GM06990 (cell line): ENCODE measurements around the gene IL12RB2.

Experiments used
- DNase-seq: peaks from one replicate; pipeline ENCODE4 v3.0.0-alpha.2; 2011; ENCODE audit not compliant: insufficient read length; ENCODE audit errors: extremely low read depth
- H3K27me3 ChIP-seq: replicated peaks from 2 replicates; pipeline ENCODE4 v1.6.0; 2011; ENCODE audit warnings: low read length; ENCODE audit not compliant: control insufficient read depth, insufficient read depth
- H3K36me3 ChIP-seq: 2 replicates; pipeline ENCODE4 v1.5.1; 2011; ENCODE audit warnings: low read length; ENCODE audit not compliant: control insufficient read depth, insufficient read depth
- H3K4me3 ChIP-seq: replicated peaks from 2 replicates; pipeline ENCODE4 v1.5.1; 2011; ENCODE audit warnings: low read depth, mild to moderate bottlenecking, control low read depth, low read length
- CTCF ChIP-seq: IDR thresholded peaks from 2 replicates; pipeline ENCODE4 v1.5.1; 2011; ENCODE audit warnings: low read length, control low read depth, mild to moderate bottlenecking, inconsistent platforms; ENCODE audit not compliant: insufficient read depth, poor library complexity, severe bottlenecking

The IL12RB2 gene

GRCh38 chr1:67342076-67342890 is 34.6 kb downstream of the IL12RB2 start:
- no peak overlapping the region for H3K4me3 ChIP-seq
- peak; percentile 51 for DNase-seq
- no peaks in the 10 kb centered on the region for H3K27me3 ChIP-seq
- no peaks in the 10 kb centered on the region for H3K36me3 ChIP-seq
- no peak for TF ChIP-seq CTCF

- Histone ChIP-seq H3K36me3 (no peaks in the 10 kb centered on the region), H3K27me3 (no peaks in the 10 kb centered on the region), H3K4me3 (no peak overlapping the region)
- no peak for DNase-seq
- TF ChIP-seq CTCF: no peak
Measured at GRCh38 chr1:67345556-67345955, 37.9 kb downstream of the IL12RB2 start.

- TF ChIP-seq CTCF: no peak
- no peaks in the 10 kb centered on the region for H3K27me3 ChIP-seq
- DNase-seq: no peak
- H3K4me3 ChIP-seq: no peak overlapping the region
- no peaks in the 10 kb centered on the region for H3K36me3 ChIP-seq
Measured at GRCh38 chr1:67346982-67347381, 39.3 kb downstream of the IL12RB2 start.

GRCh38 chr1:67347688-67348472 is 40.2 kb downstream of the IL12RB2 start:
- peak; percentile 83 for TF ChIP-seq CTCF
- H3K4me3 ChIP-seq: no peak overlapping the region
- H3K36me3 ChIP-seq: no peaks in the 10 kb centered on the region
- H3K27me3 ChIP-seq: no peaks in the 10 kb centered on the region
- no peak for DNase-seq

GRCh38 chr1:67348586-67349252 is 41.0 kb downstream of the IL12RB2 start:
- TF ChIP-seq CTCF: no peak
- H3K36me3 ChIP-seq: no peaks in the 10 kb centered on the region
- no peak for DNase-seq
- no peak overlapping the region for H3K4me3 ChIP-seq
- no peaks in the 10 kb centered on the region for H3K27me3 ChIP-seq
